ENCODE measurements around the gene RFPL3. TPM values are rescaled to one million over a fixed set of nuclear protein-coding genes. Genes with fewer than 3 reads are reported as not detected.
A peak's percentile ranks its signal among the peaks of the same experiment; 100 is the strongest.
"Not testable (repeated sequence)": the region's sequence is repeated elsewhere in the genome, so short reads cannot be mapped to it uniquely, and the experiment has no call there.

RFPL3 gene
- polyA plus RNA-seq, 4 donors, result 0.21 TPM; not detected in 3

- no peak for DNase-seq (ENCODE audit: low read depth in 4 of 4, low spot score in 3 of 4)
Observed at GRCh38 chr22:32329202-32329645, 28.4 kb upstream of the RFPL3 start.

GRCh38 chr22:32331236-32331917, 26.3 kb upstream of the RFPL3 start:
- DNase-seq (ENCODE audit: low read depth in 4 of 4, low spot score in 3 of 4), result no peak

- DNase-seq (ENCODE audit: low read depth in 4 of 4, low spot score in 3 of 4), result no peak
Observed at GRCh38 chr22:32331918-32332725, 25.5 kb upstream of the RFPL3 start.

GRCh38 chr22:32333141-32333768, 24.4 kb upstream of the RFPL3 start:
- no peak for DNase-seq (ENCODE audit: low read depth in 4 of 4, low spot score in 3 of 4)

GRCh38 chr22:32333769-32334659, 23.7 kb upstream of the RFPL3 start:
- DNase-seq (ENCODE audit: low read depth in 4 of 4, low spot score in 3 of 4), result no peak

- no peak for DNase-seq (ENCODE audit: low read depth in 4 of 4, low spot score in 3 of 4)
Observed at GRCh38 chr22:32334660-32335365, 22.9 kb upstream of the RFPL3 start.

- DNase-seq (ENCODE audit: low read depth in 4 of 4, low spot score in 3 of 4), result no peak
Observed at GRCh38 chr22:32335471-32335870, 22.2 kb upstream of the RFPL3 start.

GRCh38 chr22:32336121-32336603, 21.5 kb upstream of the RFPL3 start:
- DNase-seq (ENCODE audit: low read depth in 4 of 4, low spot score in 3 of 4), result no peak

- DNase-seq (ENCODE audit: low read depth in 4 of 4, low spot score in 3 of 4), result no peak
Observed at GRCh38 chr22:32336771-32337424, 20.8 kb upstream of the RFPL3 start.

GRCh38 chr22:32337425-32337824, 20.2 kb upstream of the RFPL3 start:
- not testable (repeated sequence) for DNase-seq (ENCODE audit: low read depth in 4 of 4, low spot score in 3 of 4)

GRCh38 chr22:32338757-32339156, 18.9 kb upstream of the RFPL3 start:
- no peak for DNase-seq (ENCODE audit: low read depth in 4 of 4, low spot score in 3 of 4)

- no peak for DNase-seq (ENCODE audit: low read depth in 4 of 4, low spot score in 3 of 4)
Observed at GRCh38 chr22:32339190-32340012, 18.3 kb upstream of the RFPL3 start.

- DNase-seq (ENCODE audit: low read depth in 4 of 4, low spot score in 3 of 4), result no peak
Observed at GRCh38 chr22:32340411-32340810, 17.3 kb upstream of the RFPL3 start.

- peak in 2 of 4 donors; percentile 20 to 27 for DNase-seq (ENCODE audit: low read depth in 4 of 4, low spot score in 3 of 4)
Observed at GRCh38 chr22:32341122-32341740, 16.4 kb upstream of the RFPL3 start.

GRCh38 chr22:32342977-32343376, 14.7 kb upstream of the RFPL3 start:
- DNase-seq (ENCODE audit: low read depth in 4 of 4, low spot score in 3 of 4), result no peak

GRCh38 chr22:32343941-32344340, 13.7 kb upstream of the RFPL3 start:
- DNase-seq (ENCODE audit: low read depth in 4 of 4, low spot score in 3 of 4), result no peak

- DNase-seq (ENCODE audit: low read depth in 4 of 4, low spot score in 3 of 4), result no peak
Observed at GRCh38 chr22:32348031-32348611, 9.5 kb upstream of the RFPL3 start.

All from right renal pelvis (tissue), 4 donors.